Measurements from ENCODE around the gene RARB. TPM values are rescaled to one million over a fixed set of nuclear protein-coding genes. Genes with fewer than 3 reads are reported as not detected.

The RARB gene
- total RNA-seq, 2 donors from 2014 or later: not detected

- Mint-ChIP-seq H3K27me3 (ENCODE audit: low read depth) (no peaks in the 10 kb centered on the region), H3K36me3 (ENCODE audit: insufficient read depth in 2 of 2) (peaks cover 7 to 35% of the 10 kb centered on the region in 2 donors), H3K27ac (peak overlapping the region; percentile 13), H3K4me1 (ENCODE audit: low read depth) (peaks cover 5% of the 10 kb centered on the region), H3K9me3 (no peaks in the 10 kb centered on the region), H3K4me3 (no peak overlapping the region)
- ATAC-seq (replicated peaks in 1 of 2) (no peak), DNase-seq (no peak)
Observed at GRCh38 chr3:25621087-25621486, 193.0 kb downstream of the RARB start.

- Mint-ChIP-seq H3K4me1 (ENCODE audit: low read depth) (peaks cover 9% of the 10 kb centered on the region), H3K4me3 (no peak overlapping the region), H3K36me3 (ENCODE audit: insufficient read depth in 2 of 2) (peaks cover 4 to 24% of the 10 kb centered on the region in 2 donors), H3K27me3 (ENCODE audit: low read depth) (no peaks in the 10 kb centered on the region), H3K27ac (no peak overlapping the region), H3K9me3 (no peaks in the 10 kb centered on the region)
- ATAC-seq (replicated peaks in 1 of 2) (no peak), DNase-seq (no peak)
Observed at GRCh38 chr3:25631989-25632388, 203.9 kb downstream of the RARB start.

GRCh38 chr3:25633919-25634318 lies 205.9 kb downstream of the RARB start:
- no peaks in the 10 kb centered on the region for H3K9me3 Mint-ChIP-seq
- H3K4me1 Mint-ChIP-seq (ENCODE audit: low read depth): peaks cover 9% of the 10 kb centered on the region
- H3K27me3 Mint-ChIP-seq (ENCODE audit: low read depth): no peaks in the 10 kb centered on the region
- H3K4me3 Mint-ChIP-seq: no peak overlapping the region
- peaks cover 4 to 22% of the 10 kb centered on the region in 2 donors for H3K36me3 Mint-ChIP-seq (ENCODE audit: insufficient read depth in 2 of 2)
- H3K27ac Mint-ChIP-seq: no peak overlapping the region
- DNase-seq (no peak), ATAC-seq (replicated peaks in 1 of 2) (no peak)

GRCh38 chr3:25635038-25635437 lies 207.0 kb downstream of the RARB start:
- peaks cover 4 to 19% of the 10 kb centered on the region in 2 donors for H3K36me3 Mint-ChIP-seq (ENCODE audit: insufficient read depth in 2 of 2)
- peak overlapping the region; percentile 8 for H3K27ac Mint-ChIP-seq
- DNase-seq (no peak), ATAC-seq (replicated peaks in 1 of 2) (no peak)
- H3K4me1 Mint-ChIP-seq (ENCODE audit: low read depth): peaks cover 9% of the 10 kb centered on the region
- H3K4me3 Mint-ChIP-seq: no peak overlapping the region
- no peaks in the 10 kb centered on the region for H3K27me3 Mint-ChIP-seq (ENCODE audit: low read depth)
- no peaks in the 10 kb centered on the region for H3K9me3 Mint-ChIP-seq

Other genes with a start within 250 kb of the RARB start
- 100 to 1,000 TPM; 140 to 151 TPM for gene TOP2B, start 236.6 kb downstream of the RARB start, total RNA-seq